Ishikawa (cell line): ENCODE results near the gene CCDC188.

ENCODE experiments used
- CEBPB ChIP-seq: IDR thresholded peaks from 2 replicates; pipeline ENCODE4 v1.6.1; 2012
- CREB1 ChIP-seq: IDR thresholded peaks from 2 replicates; pipeline ENCODE4 v1.6.1; 2012; ENCODE audit warnings: low read depth
- EGR1 ChIP-seq: IDR thresholded peaks from 2 replicates; pipeline ENCODE4 v1.6.1; 2012
- EP300 ChIP-seq: IDR thresholded peaks from 2 replicates; pipeline ENCODE4 v1.6.1; 2012; ENCODE audit warnings: borderline replicate concordance
- FOXM1 ChIP-seq: IDR thresholded peaks from 2 replicates; pipeline ENCODE4 v1.6.1; 2012; ENCODE audit warnings: low read depth, borderline replicate concordance
- NFIC ChIP-seq: IDR thresholded peaks from 2 replicates; pipeline ENCODE4 v1.6.1; 2012
- RAD21 ChIP-seq: IDR thresholded peaks from 2 replicates; pipeline ENCODE4 v1.6.1; 2012; ENCODE audit warnings: low read depth
- TAF1 ChIP-seq: IDR thresholded peaks from 2 replicates; pipeline ENCODE4 v1.6.1; 2012; ENCODE audit warnings: low read depth, mild to moderate bottlenecking
- TCF12 ChIP-seq: IDR thresholded peaks from 2 replicates; pipeline ENCODE4 v1.6.1; 2012; ENCODE audit warnings: low read depth
- TEAD4 ChIP-seq: IDR thresholded peaks from 2 replicates; pipeline ENCODE4 v1.6.1; 2012
- YY1 ChIP-seq: IDR thresholded peaks from 2 replicates; pipeline ENCODE4 v1.6.1; 2012; ENCODE audit warnings: low read depth
- ZBTB7A ChIP-seq: IDR thresholded peaks from 2 replicates; pipeline ENCODE4 v1.6.1; 2012; ENCODE audit warnings: low read depth
- TF ChIP-seq, protein P1 (sequence below): IDR thresholded peaks from 2 replicates; pipeline ENCODE4 v1.6.1; 2012; ENCODE audit warnings: low read depth, mild to moderate bottlenecking
- TF ChIP-seq, protein P2 (sequence below): IDR thresholded peaks from 2 replicates; pipeline ENCODE4 v1.6.1; 2012
- TF ChIP-seq, protein P3 (sequence below): IDR thresholded peaks from 2 replicates; pipeline ENCODE4 v1.6.1; 2012

Gene CCDC188

DNA sequence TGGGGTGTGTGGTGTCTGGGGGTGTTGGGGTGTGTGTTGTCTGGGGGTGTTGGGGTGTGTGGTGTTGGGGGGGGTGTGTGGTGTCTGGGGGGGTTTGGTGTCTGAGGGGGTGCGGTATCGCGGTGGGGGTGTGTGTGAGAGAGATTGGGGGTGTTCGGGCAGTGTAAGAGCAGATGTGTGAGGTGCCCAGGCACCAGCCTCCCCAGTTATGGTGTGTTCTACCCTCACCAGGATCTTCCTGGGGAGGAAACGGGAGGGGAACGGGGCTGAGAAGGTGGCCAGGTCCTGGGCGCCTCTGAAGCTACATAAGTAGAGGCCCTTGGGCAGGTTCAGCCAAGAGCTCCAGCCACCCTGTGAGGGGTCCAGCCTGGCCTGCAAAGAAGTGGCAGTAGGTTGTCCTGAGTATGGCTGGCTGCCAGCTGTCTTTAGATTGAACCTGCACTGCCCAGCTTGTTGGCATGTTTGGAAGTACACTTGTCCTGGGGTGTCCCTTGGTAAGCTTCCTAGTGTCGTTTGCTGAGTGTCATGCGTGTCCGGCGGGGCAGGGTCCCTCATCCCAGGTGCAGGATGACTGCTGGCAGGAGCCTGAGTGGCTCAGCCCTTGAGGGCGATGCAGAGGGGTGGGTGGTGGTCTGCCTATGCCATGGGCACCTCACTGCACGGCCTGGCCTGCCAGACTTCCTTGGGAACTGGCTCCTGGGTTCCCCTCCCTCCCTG, 27.3 kb downstream of the CCDC188 start:
- TF ChIP-seq, protein P1, sequence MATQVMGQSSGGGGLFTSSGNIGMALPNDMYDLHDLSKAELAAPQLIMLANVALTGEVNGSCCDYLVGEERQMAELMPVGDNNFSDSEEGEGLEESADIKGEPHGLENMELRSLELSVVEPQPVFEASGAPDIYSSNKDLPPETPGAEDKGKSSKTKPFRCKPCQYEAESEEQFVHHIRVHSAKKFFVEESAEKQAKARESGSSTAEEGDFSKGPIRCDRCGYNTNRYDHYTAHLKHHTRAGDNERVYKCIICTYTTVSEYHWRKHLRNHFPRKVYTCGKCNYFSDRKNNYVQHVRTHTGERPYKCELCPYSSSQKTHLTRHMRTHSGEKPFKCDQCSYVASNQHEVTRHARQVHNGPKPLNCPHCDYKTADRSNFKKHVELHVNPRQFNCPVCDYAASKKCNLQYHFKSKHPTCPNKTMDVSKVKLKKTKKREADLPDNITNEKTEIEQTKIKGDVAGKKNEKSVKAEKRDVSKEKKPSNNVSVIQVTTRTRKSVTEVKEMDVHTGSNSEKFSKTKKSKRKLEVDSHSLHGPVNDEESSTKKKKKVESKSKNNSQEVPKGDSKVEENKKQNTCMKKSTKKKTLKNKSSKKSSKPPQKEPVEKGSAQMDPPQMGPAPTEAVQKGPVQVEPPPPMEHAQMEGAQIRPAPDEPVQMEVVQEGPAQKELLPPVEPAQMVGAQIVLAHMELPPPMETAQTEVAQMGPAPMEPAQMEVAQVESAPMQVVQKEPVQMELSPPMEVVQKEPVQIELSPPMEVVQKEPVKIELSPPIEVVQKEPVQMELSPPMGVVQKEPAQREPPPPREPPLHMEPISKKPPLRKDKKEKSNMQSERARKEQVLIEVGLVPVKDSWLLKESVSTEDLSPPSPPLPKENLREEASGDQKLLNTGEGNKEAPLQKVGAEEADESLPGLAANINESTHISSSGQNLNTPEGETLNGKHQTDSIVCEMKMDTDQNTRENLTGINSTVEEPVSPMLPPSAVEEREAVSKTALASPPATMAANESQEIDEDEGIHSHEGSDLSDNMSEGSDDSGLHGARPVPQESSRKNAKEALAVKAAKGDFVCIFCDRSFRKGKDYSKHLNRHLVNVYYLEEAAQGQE: no peak
- TF ChIP-seq RAD21 (no peak), CEBPB (no peak), EP300 (no peak), TEAD4 (no peak), YY1 (no peak), CREB1 (no peak)

DNA sequence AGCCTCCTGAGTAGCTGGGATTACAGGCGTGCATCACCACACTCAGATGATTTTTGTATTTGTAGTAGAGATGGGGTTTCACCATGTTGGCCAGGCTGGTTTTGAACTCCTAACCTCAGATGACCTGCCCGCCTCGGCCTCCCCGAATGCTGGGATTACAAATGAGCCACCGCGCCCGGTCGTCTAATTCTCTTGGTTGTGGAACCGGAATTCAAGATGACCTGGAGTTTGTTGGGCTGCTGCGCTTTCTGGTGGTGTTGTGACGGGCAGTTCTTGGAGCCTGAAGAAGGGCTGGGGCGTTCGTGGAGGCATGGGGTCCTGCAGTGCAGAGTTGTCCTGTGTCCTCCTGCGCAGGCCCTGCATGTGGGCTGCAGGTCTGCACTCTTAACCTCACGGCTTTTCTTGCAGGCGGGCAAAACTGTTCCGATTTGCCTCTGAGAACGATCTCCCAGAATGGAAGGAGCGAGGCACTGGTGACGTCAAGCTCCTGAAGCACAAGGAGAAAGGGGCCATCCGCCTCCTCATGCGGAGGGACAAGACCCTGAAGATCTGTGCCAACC, 28.9 kb downstream of the CCDC188 start:
- no peak for TF ChIP-seq NFIC
- no peak for TF ChIP-seq EGR1
- TF ChIP-seq YY1: no peak
- TF ChIP-seq TAF1: no peak
- TF ChIP-seq, protein P1: no peak
- no peak for TF ChIP-seq FOXM1
- TF ChIP-seq CEBPB: no peak

DNA sequence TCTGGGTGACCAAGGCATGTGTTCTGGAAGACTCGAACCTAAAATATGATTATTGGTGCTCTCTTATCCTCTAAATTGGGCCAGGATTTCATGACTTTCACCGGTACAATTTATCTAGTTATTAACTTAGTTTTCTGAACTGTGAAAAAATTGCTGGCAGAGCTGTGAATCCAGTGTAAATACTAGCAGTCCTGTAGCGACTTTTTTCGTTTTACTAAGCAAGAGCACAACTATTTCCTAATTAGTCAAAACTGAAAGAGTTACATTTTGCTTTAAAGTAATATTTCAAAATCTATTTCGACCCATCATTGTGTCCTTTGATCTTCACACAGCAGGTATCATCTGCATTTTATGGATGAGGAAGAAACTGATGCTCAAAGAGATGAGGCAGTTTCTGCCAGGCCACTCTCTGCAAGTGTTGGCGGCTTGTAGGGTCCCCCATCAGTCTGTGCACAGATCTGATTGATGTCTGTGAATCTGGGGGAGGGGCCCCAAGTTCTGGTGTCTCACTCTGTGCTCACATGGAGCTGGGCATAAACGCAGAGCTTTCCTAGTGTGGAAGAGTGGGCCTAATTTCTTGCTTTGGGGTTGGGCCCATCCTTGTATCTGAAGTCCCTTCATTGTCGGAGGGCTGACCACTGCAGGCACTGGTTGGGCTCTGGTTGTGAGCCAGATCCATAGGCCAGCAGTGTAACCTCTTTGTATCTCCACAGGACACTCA, 32.4 kb downstream of the CCDC188 start:
- TF ChIP-seq, protein P2, sequence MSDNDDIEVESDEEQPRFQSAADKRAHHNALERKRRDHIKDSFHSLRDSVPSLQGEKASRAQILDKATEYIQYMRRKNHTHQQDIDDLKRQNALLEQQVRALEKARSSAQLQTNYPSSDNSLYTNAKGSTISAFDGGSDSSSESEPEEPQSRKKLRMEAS: no peak
- no peak for TF ChIP-seq RAD21
- TF ChIP-seq FOXM1: no peak
- TF ChIP-seq CEBPB: no peak
- TF ChIP-seq ZBTB7A: no peak
- TF ChIP-seq TAF1: no peak
- no peak for TF ChIP-seq EP300
- TF ChIP-seq, protein P1: no peak
- TF ChIP-seq EGR1: no peak
- TF ChIP-seq, protein P3, sequence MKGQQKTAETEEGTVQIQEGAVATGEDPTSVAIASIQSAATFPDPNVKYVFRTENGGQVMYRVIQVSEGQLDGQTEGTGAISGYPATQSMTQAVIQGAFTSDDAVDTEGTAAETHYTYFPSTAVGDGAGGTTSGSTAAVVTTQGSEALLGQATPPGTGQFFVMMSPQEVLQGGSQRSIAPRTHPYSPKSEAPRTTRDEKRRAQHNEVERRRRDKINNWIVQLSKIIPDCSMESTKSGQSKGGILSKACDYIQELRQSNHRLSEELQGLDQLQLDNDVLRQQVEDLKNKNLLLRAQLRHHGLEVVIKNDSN: no peak
- no peak for TF ChIP-seq TEAD4
- TF ChIP-seq NFIC: no peak
- no peak for TF ChIP-seq TCF12
- no peak for TF ChIP-seq CREB1

DNA sequence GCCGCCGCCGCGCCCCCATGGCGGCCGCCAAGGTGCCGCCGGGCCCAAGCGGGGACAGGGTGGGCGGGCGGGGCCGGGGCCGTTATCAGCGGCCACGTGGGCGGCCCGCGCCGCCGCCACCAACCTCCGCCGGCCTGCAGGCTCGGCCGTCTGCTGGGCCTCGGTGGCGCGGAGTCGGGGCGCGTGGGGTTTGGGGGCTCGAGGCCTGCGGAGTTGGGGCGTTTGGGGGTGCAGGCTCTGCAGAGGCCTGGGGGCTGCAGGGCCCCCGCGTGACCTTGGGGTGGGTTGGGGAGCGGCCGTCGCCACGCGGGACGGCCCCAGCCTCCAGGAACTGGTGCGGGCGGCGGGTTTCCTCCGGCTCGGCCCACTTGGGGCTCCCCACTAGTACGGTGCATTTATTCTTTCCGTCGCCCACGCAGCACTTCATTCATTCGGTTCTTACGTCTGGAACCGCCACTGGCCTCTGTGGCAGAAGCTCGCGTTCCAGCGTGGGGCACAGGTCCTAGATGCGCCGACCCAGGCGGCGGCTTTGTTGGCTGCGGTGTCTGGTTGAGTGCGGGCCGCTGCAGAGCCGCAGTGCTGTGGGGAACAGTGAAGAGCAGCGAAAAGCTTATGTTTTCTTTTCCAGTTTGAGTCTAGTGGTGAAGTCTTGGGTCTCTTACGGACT, 33.1 kb downstream of the CCDC188 start:
- TF ChIP-seq EP300: no peak
- no peak; the same call in 1 of the 2 replicates for TF ChIP-seq YY1
- TF ChIP-seq TEAD4: no peak
- no peak for TF ChIP-seq CREB1
- TF ChIP-seq FOXM1: no peak
- TF ChIP-seq RAD21: no peak
- TF ChIP-seq, protein P2: no peak
- 0 out of 2 replicates have a peak, but pooled peaks have one; percentile 5 for TF ChIP-seq ZBTB7A
- TF ChIP-seq TAF1: 0 out of 2 replicates have a peak, but pooled peaks have one; percentile 23
- no peak for TF ChIP-seq NFIC
- TF ChIP-seq EGR1: peak; percentile 59; the same call in 1 of the 2 replicates
- TF ChIP-seq, protein P3: peak; percentile 46; the same call in 1 of the 2 replicates
- no peak; the same call in 1 of the 2 replicates for TF ChIP-seq TCF12
- TF ChIP-seq, protein P1: no peak; the same call in 1 of the 2 replicates
- no peak for TF ChIP-seq CEBPB
